Measurements from ENCODE around the gene NGF.
"Not testable (repeated sequence)": the region's sequence is repeated elsewhere in the genome, so short reads cannot be mapped to it uniquely, and the experiment has no call there.

The NGF gene

GRCh38 chr1:115332813-115333608 is 5.0 kb downstream of the NGF start:
- DNase-seq = no peak

GRCh38 chr1:115331558-115332331 is 6.3 kb downstream of the NGF start:
- no peak for DNase-seq

- no peak for DNase-seq
Measured at GRCh38 chr1:115330480-115331013, 7.5 kb downstream of the NGF start.

- DNase-seq = no peak
Measured at GRCh38 chr1:115329965-115330364, 8.1 kb downstream of the NGF start.

- no peak for DNase-seq
Measured at GRCh38 chr1:115327270-115327669, 10.8 kb downstream of the NGF start.

GRCh38 chr1:115326419-115326818 is 11.6 kb downstream of the NGF start:
- no peak for DNase-seq

- no peak for DNase-seq
Measured at GRCh38 chr1:115325874-115326273, 12.2 kb downstream of the NGF start.

- DNase-seq = no peak
Measured at GRCh38 chr1:115324649-115325420, 13.2 kb downstream of the NGF start.

- DNase-seq = no peak
Measured at GRCh38 chr1:115323366-115324004, 14.6 kb downstream of the NGF start.

GRCh38 chr1:115322631-115323030 is 15.4 kb downstream of the NGF start:
- no peak for DNase-seq

- DNase-seq = no peak
Measured at GRCh38 chr1:115320377-115320776, 17.7 kb downstream of the NGF start.

- DNase-seq = no peak
Measured at GRCh38 chr1:115319706-115320105, 18.3 kb downstream of the NGF start.

- DNase-seq = no peak
Measured at GRCh38 chr1:115317101-115318012, 20.7 kb downstream of the NGF start.

- no peak for DNase-seq
Measured at GRCh38 chr1:115314765-115315164, 23.3 kb downstream of the NGF start.

GRCh38 chr1:115314092-115314491 is 24.0 kb downstream of the NGF start:
- DNase-seq = no peak

- DNase-seq = no peak
Measured at GRCh38 chr1:115313182-115313581, 24.9 kb downstream of the NGF start.

GRCh38 chr1:115312742-115313141 is 25.3 kb downstream of the NGF start:
- DNase-seq = no peak

- DNase-seq = no peak
Measured at GRCh38 chr1:115311474-115311989, 26.5 kb downstream of the NGF start.

- DNase-seq = no peak
Measured at GRCh38 chr1:115310581-115311473, 27.2 kb downstream of the NGF start.

GRCh38 chr1:115309504-115309903 is 28.5 kb downstream of the NGF start:
- not testable (repeated sequence) for DNase-seq

Data from central memory CD4-positive, alpha-beta T cell (primary cell).